Psoas muscle (tissue), 8 donors: ENCODE measurements around the gene DZIP1. TPM values are rescaled to one million over a fixed set of nuclear protein-coding genes. Genes with fewer than 3 reads are reported as not detected.

Source experiments
- ATAC-seq, 4 donors: fragments of 200-7000 bp; cut with Tn5 transposase; one replicate each; pipeline ENCODE4 v1.9.1; 2020; ENCODE audit warnings: moderate library complexity in 3 of 4, mild to moderate bottlenecking in 2 of 4
- DNase-seq, 2 donors: peaks; one replicate each; pipeline ENCODE4 v3.0.0-alpha.2; 2020
- H3K27ac ChIP-seq: fragments of 200-600 bp; one replicate; pipeline ENCODE4 v1.8.0; 2022
- H3K27me3 ChIP-seq, 3 donors: fragments of 200-600 bp in 1 of 3; one replicate each; pipeline versions ENCODE4 v1.6.1 to v1.8.0; 2013 to 2022; ENCODE audit warnings: low read length in 2 of 3, mild to moderate bottlenecking in 2 of 3, moderate library complexity in 1 of 3; ENCODE audit not compliant: insufficient read depth in 3 of 3
- H3K36me3 ChIP-seq, 2 donors: fragments of 200-600 bp in 1 of 2; one replicate each; pipeline versions ENCODE4 v1.6.1 to v1.8.0; 2013 to 2022; ENCODE audit warnings: low read depth in 1 of 2, mild to moderate bottlenecking in 1 of 2, moderate library complexity in 1 of 2; ENCODE audit not compliant: insufficient read depth in 1 of 2
- H3K4me1 ChIP-seq: fragments of 200-600 bp; one replicate; pipeline ENCODE4 v1.8.0; 2022
- H3K4me3 ChIP-seq: fragments of 200-600 bp; one replicate; pipeline ENCODE4 v1.8.0; 2022; ENCODE audit warnings: mild to moderate bottlenecking
- H3K9me3 ChIP-seq: fragments of 200-600 bp; one replicate; pipeline ENCODE4 v1.8.0; 2022
- WGBS, 3 donors: extraction: QIAGEN DNeasy Blood & Tissue Kit; methylation state at CpG; one replicate each; pipeline versions ENCODE4 v1.1.6 to v1.1.7; 2013; 5-methylcytosine and 5-hydroxymethylcytosine counted together
- intact Hi-C, 2 donors: fragments of 100-400 bp; cut with DNase I; formaldehyde crosslinking; loops; one replicate each; pipeline versions ENCODE4 v1.11.0 to v1.14.2; 2022
- polyA plus RNA-seq, 3 donors: library from polyadenylated mRNA; stranded (reverse); fragments of 200-250 nt; gene quantifications; one replicate each; pipeline ENCODE4 v1.2.3, GENCODE V29; 2013
- total RNA-seq, 4 donors: library from RNA; stranded (reverse); fragmentation: NEBNext Ultra II Directional in 2 of 4; extraction: Animal tissue kit (Norgen Biotek cat#: 25700) in 2 of 4; gene quantifications; one replicate each; pipeline versions ENCODE4 v1.2.1 to v1.2.4, GENCODE V29; 2021 to 2023
- TF ChIP-seq, protein P1 (sequence below): fragments of 200-600 bp; IDR thresholded peaks from one replicate; pipeline ENCODE4 v1.8.0; 2022; ENCODE audit warnings: antibody characterized with exemption
- donor health status: healthy with polysubstance abuse.
- donor health status: DM: no; HTN: no; CAD: no; lungs with moderate emphysema.
- donor health status: Bipolar disorder and iron deficiency.
- donor health status: healthy.
- donor health status: DM: yes; HTN: yes; CAD: no.
- donor health status: DM: no; HTN: no; CAD: no.
- donor health status: DM: no; HTN: no; CAD: no.
- donor health status: DM: yes; HTN: yes; CAD: no.

The DZIP1 gene
- total and polyA plus RNA-seq, 7 donors = 0.70 to 2.9 (median 1.8) TPM

DNA sequence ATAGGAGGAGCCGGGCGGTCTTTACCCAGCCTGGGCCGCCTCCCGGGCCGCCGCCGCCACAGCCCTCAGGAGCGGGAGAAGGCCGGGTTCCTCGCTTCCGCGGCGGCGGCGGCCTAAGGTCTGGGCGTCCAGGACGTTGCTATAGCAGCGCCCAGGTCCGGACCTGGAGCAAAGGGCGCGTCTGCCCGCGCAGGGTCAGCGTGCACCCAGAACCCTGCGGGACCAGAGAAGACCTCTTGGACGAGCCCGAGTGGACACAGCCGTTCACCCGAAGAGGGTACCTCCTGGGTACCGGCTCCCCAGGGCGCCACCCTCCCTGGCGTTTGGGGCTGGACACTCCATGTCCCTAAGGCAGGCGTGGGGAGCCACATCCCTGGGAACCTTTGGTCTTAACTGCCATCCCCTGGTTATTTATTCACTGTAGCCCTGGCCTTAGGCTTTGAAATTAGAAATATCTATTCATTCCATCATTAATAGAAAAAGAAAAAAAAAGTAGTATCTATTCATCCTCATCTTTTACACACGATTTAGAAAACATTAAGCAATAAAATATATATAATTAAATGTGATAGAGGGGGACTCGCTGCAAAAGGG is 2.4 kb downstream of the DZIP1 start:
- DNase-seq (peak; percentile 43 to 58), ATAC-seq (peak; percentile 23 to 44 (median 33))
- no peaks in the 10 kb centered on the region for H3K36me3 ChIP-seq
- 14 to 21% (median 15%) methylated on average over 35 of the region's 35 CpGs for whole genome bisulfite sequencing, 3 donors
- intact Hi-C loops = no loop called here
- H3K4me3 ChIP-seq = peak overlapping the region; percentile 49
- TF ChIP-seq, protein P1, sequence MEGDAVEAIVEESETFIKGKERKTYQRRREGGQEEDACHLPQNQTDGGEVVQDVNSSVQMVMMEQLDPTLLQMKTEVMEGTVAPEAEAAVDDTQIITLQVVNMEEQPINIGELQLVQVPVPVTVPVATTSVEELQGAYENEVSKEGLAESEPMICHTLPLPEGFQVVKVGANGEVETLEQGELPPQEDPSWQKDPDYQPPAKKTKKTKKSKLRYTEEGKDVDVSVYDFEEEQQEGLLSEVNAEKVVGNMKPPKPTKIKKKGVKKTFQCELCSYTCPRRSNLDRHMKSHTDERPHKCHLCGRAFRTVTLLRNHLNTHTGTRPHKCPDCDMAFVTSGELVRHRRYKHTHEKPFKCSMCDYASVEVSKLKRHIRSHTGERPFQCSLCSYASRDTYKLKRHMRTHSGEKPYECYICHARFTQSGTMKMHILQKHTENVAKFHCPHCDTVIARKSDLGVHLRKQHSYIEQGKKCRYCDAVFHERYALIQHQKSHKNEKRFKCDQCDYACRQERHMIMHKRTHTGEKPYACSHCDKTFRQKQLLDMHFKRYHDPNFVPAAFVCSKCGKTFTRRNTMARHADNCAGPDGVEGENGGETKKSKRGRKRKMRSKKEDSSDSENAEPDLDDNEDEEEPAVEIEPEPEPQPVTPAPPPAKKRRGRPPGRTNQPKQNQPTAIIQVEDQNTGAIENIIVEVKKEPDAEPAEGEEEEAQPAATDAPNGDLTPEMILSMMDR = no peak
- H3K9me3 ChIP-seq = no peaks in the 10 kb centered on the region
- H3K4me1 ChIP-seq = peaks cover 4% of the 10 kb centered on the region
- peaks cover 0 to 44% (median 3%) of the 10 kb centered on the region in 3 donors for H3K27me3 ChIP-seq
- H3K27ac ChIP-seq = no peak overlapping the region

DNA sequence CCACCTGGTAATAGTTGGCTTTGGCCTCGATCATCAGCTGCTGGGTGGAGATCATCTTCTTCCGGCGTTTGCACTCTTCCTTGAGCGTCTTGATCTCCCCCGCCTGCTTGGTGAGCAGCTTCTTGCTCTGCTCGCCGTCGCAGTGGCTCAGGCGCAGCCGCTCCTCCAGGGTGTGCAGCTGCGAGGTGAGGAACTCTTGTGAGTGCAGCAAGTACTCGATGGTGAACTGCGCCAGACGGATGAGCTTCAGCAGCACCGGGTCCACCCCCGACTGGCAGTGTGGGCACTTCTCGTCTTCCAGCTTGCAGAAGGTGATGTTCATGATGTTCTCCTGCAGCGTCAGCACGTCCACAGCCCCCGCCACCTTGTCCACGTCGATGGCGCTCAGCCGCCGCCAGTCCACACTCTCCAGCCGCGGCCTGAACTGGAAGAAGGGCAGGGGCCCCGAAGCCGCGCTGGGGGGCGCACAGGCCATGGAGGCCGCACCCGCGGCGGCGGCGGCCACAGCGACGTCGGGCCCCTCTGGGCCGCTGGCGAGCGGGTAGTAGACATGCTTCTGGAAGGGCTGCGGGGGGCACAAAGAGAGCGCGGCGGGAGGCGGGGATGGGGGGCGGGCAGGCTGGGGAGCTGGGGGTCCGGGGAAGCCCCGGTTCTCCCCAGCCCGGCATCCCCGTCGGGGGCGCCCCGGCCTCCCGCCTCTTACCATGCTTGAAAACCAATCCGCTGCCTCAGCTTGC is 3.0 kb downstream of the DZIP1 start:
- H3K36me3 ChIP-seq = no peaks in the 10 kb centered on the region
- H3K4me1 ChIP-seq = peaks cover 4% of the 10 kb centered on the region
- peak overlapping the region; percentile 49 for H3K4me3 ChIP-seq
- H3K9me3 ChIP-seq = no peaks in the 10 kb centered on the region
- peaks cover 0 to 44% (median 3%) of the 10 kb centered on the region in 3 donors for H3K27me3 ChIP-seq
- H3K27ac ChIP-seq = no peak overlapping the region
- TF ChIP-seq, protein P1 = no peak
- 31 to 43% (median 32%) methylated on average over 43 to 58 of the region's 58 CpGs for WGBS, 3 donors
- intact Hi-C loops = no loop called here
- no peak for ATAC-seq
- peak in 1 of 2 donors; percentile 21 for DNase-seq

DNA sequence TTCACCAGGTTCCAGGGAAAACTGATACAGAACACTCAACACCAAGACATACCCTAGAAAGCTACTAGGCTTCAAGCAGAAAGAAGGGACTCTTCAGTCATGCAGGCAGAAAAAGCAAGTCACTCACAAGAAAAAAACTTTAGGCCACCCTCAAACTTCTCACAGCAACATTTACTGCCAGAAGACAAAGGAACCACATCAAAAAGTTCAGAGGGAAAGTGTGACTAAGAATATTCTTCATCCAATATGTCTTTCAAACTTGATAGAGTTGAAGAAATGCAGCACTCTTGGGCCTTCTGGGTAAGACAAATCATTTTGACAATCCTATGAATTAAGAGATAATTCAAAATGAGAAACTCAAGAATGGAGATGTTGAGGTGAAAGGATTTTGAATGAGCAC is 7.7 kb downstream of the DZIP1 start:
- H3K4me1 ChIP-seq = no peaks in the 10 kb centered on the region
- TF ChIP-seq, protein P1 = no peak
- no peak for DNase-seq
- H3K27ac ChIP-seq = no peak overlapping the region
- no peaks in the 10 kb centered on the region for H3K9me3 ChIP-seq
- H3K27me3 ChIP-seq = peaks cover 0 to 23% (median 3%) of the 10 kb centered on the region in 3 donors
- H3K4me3 ChIP-seq = no peak overlapping the region
- no peaks in the 10 kb centered on the region for H3K36me3 ChIP-seq
- intact Hi-C loops = no loop called here
- ATAC-seq = no peak

DNA sequence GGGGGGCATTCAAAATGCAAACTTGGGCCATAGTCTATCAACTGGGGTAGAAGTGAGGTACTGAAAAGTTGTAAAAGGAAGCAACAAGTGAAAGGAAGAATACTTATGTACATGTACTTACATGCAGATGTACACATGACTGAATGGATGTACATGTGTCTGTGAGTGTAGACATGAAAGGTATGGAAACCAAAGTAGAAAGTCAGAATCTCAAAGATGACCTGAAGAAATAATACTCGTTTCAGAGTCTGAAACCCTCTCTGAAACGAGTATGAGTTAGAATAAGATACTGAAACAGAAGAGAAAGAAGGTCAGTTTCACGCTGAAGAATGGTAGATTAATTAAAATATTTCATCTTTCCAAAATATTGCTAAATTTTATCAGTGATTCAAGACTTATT is 13.9 kb downstream of the DZIP1 start:
- Histone ChIP-seq H3K27ac (no peak overlapping the region), H3K9me3 (peaks cover 7% of the 10 kb centered on the region), H3K36me3 (peaks cover 0 to 9% of the 10 kb centered on the region in 2 donors), H3K4me1 (no peaks in the 10 kb centered on the region), H3K4me3 (no peak overlapping the region), H3K27me3 (no peaks in the 10 kb centered on the region)
- no peak for ATAC-seq
- no peak for DNase-seq
- intact Hi-C loops = no loop called here
- TF ChIP-seq, protein P1 = no peak
- WGBS, 3 donors = 84 to 92% (median 86%) methylated on average over 3 of the region's 3 CpGs
